B cell (primary cell): ENCODE data around the gene BCL7C.

ENCODE experiments used
- CTCF ChIP-seq: fragments of 200-600 bp; IDR thresholded peaks from one replicate; pipeline ENCODE4 v1.8.0; 2022; ENCODE audit warnings: antibody characterized with exemption, mild to moderate bottlenecking
- EZH2 ChIP-seq: IDR thresholded peaks from 2 replicates; pipeline ENCODE4 v1.6.1; 2012; ENCODE audit warnings: borderline replicate concordance, low read depth, mild to moderate bottlenecking, moderate library complexity, low read length; ENCODE audit not compliant: insufficient read depth, poor library complexity, severe bottlenecking

GRCh38 chr16:30885196-30885595 lies 8.7 kb downstream of the BCL7C start:
- TF ChIP-seq CTCF, result no peak
- no peak for TF ChIP-seq EZH2
